Dermis blood vessel endothelial cell (primary cell): ENCODE measurements around the gene THBS1. TPM values are rescaled to one million over a fixed set of nuclear protein-coding genes. Genes with fewer than 3 reads are reported as not detected.
A peak's percentile ranks its signal among the peaks of the same experiment; 100 is the strongest.

Experiments
- DNase-seq: peaks from one replicate; pipeline ENCODE4 v3.0.0; 2010
- total RNA-seq: library from RNA; depleted of rRNA; stranded (reverse); fragments of >200 nt; gene quantifications from 2 replicates; pipeline ENCODE4 v1.2.3, GENCODE V29; 2014

Gene THBS1
- total RNA-seq, 1 donor from 2014 or later = 7,970 TPM

GRCh38 chr15:39574427-39574826 lies 6.5 kb upstream of the THBS1 start:
- DNase-seq = no peak

- DNase-seq = no peak
Observed at GRCh38 chr15:39575180-39575579, 5.7 kb upstream of the THBS1 start.

GRCh38 chr15:39578851-39579486 lies 1.9 kb upstream of the THBS1 start:
- peak; percentile 67 for DNase-seq

GRCh38 chr15:39579487-39580116 lies 1.3 kb upstream of the THBS1 start:
- peak; percentile 98 for DNase-seq

GRCh38 chr15:39580117-39580484 lies 778 bp upstream of the THBS1 start:
- DNase-seq = peak; percentile 96

- DNase-seq = no peak
Observed at GRCh38 chr15:39581242-39581792, 438 bp downstream of the THBS1 start.

GRCh38 chr15:39581793-39582285 lies 960 bp downstream of the THBS1 start:
- peak; percentile 57 for DNase-seq

GRCh38 chr15:39582286-39582976 lies 1.6 kb downstream of the THBS1 start:
- peak; percentile 57 for DNase-seq

- DNase-seq = no peak
Observed at GRCh38 chr15:39582977-39583595, 2.2 kb downstream of the THBS1 start.

GRCh38 chr15:39583596-39584265 lies 2.9 kb downstream of the THBS1 start:
- DNase-seq = peak; percentile 65

- DNase-seq = no peak
Observed at GRCh38 chr15:39584266-39584659, 3.4 kb downstream of the THBS1 start.

- peak; percentile 45 for DNase-seq
Observed at GRCh38 chr15:39584662-39585388, 3.9 kb downstream of the THBS1 start.

GRCh38 chr15:39585389-39585841 lies 4.5 kb downstream of the THBS1 start:
- DNase-seq = peak; percentile 58

- peak; percentile 46 for DNase-seq
Observed at GRCh38 chr15:39585871-39586301, 5.0 kb downstream of the THBS1 start.

- peak; percentile 70 for DNase-seq
Observed at GRCh38 chr15:39586387-39587095, 5.7 kb downstream of the THBS1 start.

- peak; percentile 72 for DNase-seq
Observed at GRCh38 chr15:39587096-39587721, 6.3 kb downstream of the THBS1 start.

- peak; percentile 67 for DNase-seq
Observed at GRCh38 chr15:39587731-39588530, 7.1 kb downstream of the THBS1 start.

- DNase-seq = peak; percentile 65
Observed at GRCh38 chr15:39588531-39589192, 7.8 kb downstream of the THBS1 start.
